GM12872 (cell line): ENCODE measurements around the gene SLC9C1.

Experiments
- CTCF ChIP-seq: IDR thresholded peaks from 3 replicates; pipeline ENCODE4 v1.5.1; 2011; ENCODE audit warnings: low read depth, mild to moderate bottlenecking, low read length, moderate library complexity; ENCODE audit not compliant: insufficient read depth

The SLC9C1 gene

GRCh38 chr3:112122870-112123269 is 171.1 kb downstream of the SLC9C1 start:
- TF ChIP-seq CTCF: no peak

- TF ChIP-seq CTCF: no peak
Measured at GRCh38 chr3:112121577-112122547, 172.2 kb downstream of the SLC9C1 start.

GRCh38 chr3:112119962-112120836 is 173.8 kb downstream of the SLC9C1 start:
- TF ChIP-seq CTCF: no peak

GRCh38 chr3:112117841-112118571 is 176.0 kb downstream of the SLC9C1 start:
- TF ChIP-seq CTCF: peak; percentile 46

- TF ChIP-seq CTCF: no peak
Measured at GRCh38 chr3:112117415-112117814, 176.6 kb downstream of the SLC9C1 start.

- TF ChIP-seq CTCF: no peak
Measured at GRCh38 chr3:112116748-112117186, 177.2 kb downstream of the SLC9C1 start.

- TF ChIP-seq CTCF: no peak
Measured at GRCh38 chr3:112115806-112116383, 178.1 kb downstream of the SLC9C1 start.
